RWPE1 (cell line): ENCODE measurements around the gene CCDC88C.
A peak's percentile ranks its signal among the peaks of the same experiment; 100 is the strongest.

Source experiments
- CTCF ChIA-PET: fragments of 350-600 bp; sonication (Branson Sonifier 250); formaldehyde crosslinking; extraction: SDS; loops from one replicate; lab custom pipeline; 2021; lab: Yijun Ruan, JAX
- POLR2A ChIA-PET: fragments of 400-600 bp; formaldehyde crosslinking; extraction: SDS; loops from one replicate; lab custom pipeline; 2020; ENCODE audit warnings: antibody characterized with exemption; ENCODE audit not compliant: low non-redundant PET; lab: Yijun Ruan, JAX
- DNase-seq: peaks from one replicate; pipeline ENCODE4 v3.0.0; 2012; ENCODE audit warnings: low spot score
- H3K27ac ChIP-seq: fragments of 450-650 bp; 2 replicates; pipeline ENCODE4 v1.5.1; 2017
- CTCF ChIP-seq: fragments of 450-650 bp; conservative IDR thresholded peaks from 2 replicates; pipeline ENCODE4 v1.5.1; 2017; ENCODE audit warnings: low read depth, mild to moderate bottlenecking

Gene CCDC88C

GRCh38 chr14:91348845-91349465 is 68.7 kb downstream of the CCDC88C start:
- H3K27ac ChIP-seq = peak overlapping the region; percentile 46
- ChIA-PET CTCF (no interaction called here), POLR2A (no interaction called here)
- no peak for DNase-seq
- no peak for TF ChIP-seq CTCF

- H3K27ac ChIP-seq = peak overlapping the region; percentile 48
- ChIA-PET CTCF (interaction anchor here (0.7 kb wide), 1 partner anchor 66 kb away, joined by 4 read pairs; no protein-coding TSS in a partner anchor), POLR2A (no interaction called here)
- DNase-seq = no peak
- no peak for TF ChIP-seq CTCF
These were observed 70.8 kb downstream of the CCDC88C start for GRCh38 chr14:91346838-91347173.

GRCh38 chr14:91344096-91344495 is 73.5 kb downstream of the CCDC88C start:
- DNase-seq = no peak
- ChIA-PET CTCF (interaction anchor here (0.6 to 0.7 kb wide), 3 partner anchors 12 to 1406 kb away, joined by 3 read pairs; no protein-coding TSS in a partner anchor), POLR2A (no interaction called here)
- TF ChIP-seq CTCF = no peak
- H3K27ac ChIP-seq = no peak overlapping the region

GRCh38 chr14:91343051-91343450 is 74.6 kb downstream of the CCDC88C start:
- DNase-seq = no peak
- TF ChIP-seq CTCF = no peak
- POLR2A ChIA-PET = no interaction called here
- CTCF ChIA-PET = no interaction called here
- H3K27ac ChIP-seq = peak overlapping the region; percentile 19; the same call in 1 of the 2 replicates

GRCh38 chr14:91342206-91342760 is 75.3 kb downstream of the CCDC88C start:
- POLR2A ChIA-PET = no interaction called here

GRCh38 chr14:91341751-91342154 is 75.9 kb downstream of the CCDC88C start:
- TF ChIP-seq CTCF = no peak
- CTCF ChIA-PET = interaction anchor here (0.6 to 1.0 kb wide), 3 partner anchors 13 to 22 kb away, joined by 3 to 4 read pairs (median 3); no protein-coding TSS in a partner anchor
- H3K27ac ChIP-seq = peak overlapping the region; percentile 40
- POLR2A ChIA-PET = no interaction called here
- no peak for DNase-seq

More at GRCh38 chr14:91342206-91342760, 75.3 kb downstream of the CCDC88C start:
- CTCF ChIA-PET = interaction anchor here (0.6 to 1.0 kb wide), 3 partner anchors 12 to 22 kb away, joined by 3 to 4 read pairs (median 3); no protein-coding TSS in a partner anchor
- DNase-seq = no peak
- no peak for TF ChIP-seq CTCF
- H3K27ac ChIP-seq = no peak overlapping the region
